GM23338 (cell line): ENCODE results near the gene NTPCR.

Experiments
- CREB1 ChIP-seq: fragments of 250-450 bp; sonication (Bioruptor Pico); IDR thresholded peaks from 2 replicates; pipeline ENCODE4 v1.5.0; 2020; ENCODE audit warnings: low read depth, mild to moderate bottlenecking, moderate library complexity
- CTCF ChIP-seq, 2 experiments: fragments of 200-600 bp in 1 of 2; sonication (generic) in 1 of 2; conservative IDR thresholded peaks; 2 replicates each; pipeline versions ENCODE4 v1.5.1 to v1.6.1; 2016 to 2017; ENCODE audit warnings: antibody characterized with exemption in 2 of 2, low read depth in 2 of 2, mild to moderate bottlenecking in 2 of 2, moderate library complexity in 1 of 2
- ETS1 ChIP-seq: IDR thresholded peaks from 2 replicates; pipeline ENCODE4 v1.6.1; 2016; ENCODE audit warnings: antibody characterized with exemption
- EZH2 ChIP-seq: fragments of 200-600 bp; sonication (generic); IDR thresholded peaks from one replicate; pipeline ENCODE4 v1.8.0; 2017; ENCODE audit warnings: antibody characterized with exemption, mild to moderate bottlenecking, low read depth; ENCODE audit not compliant: unreplicated experiment
- EZH2phosphoT487 ChIP-seq: fragments of 200-600 bp; sonication (generic); IDR thresholded peaks from one replicate; pipeline ENCODE4 v1.8.1; 2018; ENCODE audit warnings: antibody characterized with exemption; ENCODE audit not compliant: unreplicated experiment
- JUNB ChIP-seq: IDR thresholded peaks from one replicate; pipeline ENCODE4 v1.6.1; 2016; ENCODE audit warnings: antibody characterized with exemption; ENCODE audit not compliant: unreplicated experiment
- NANOG ChIP-seq: IDR thresholded peaks from 2 replicates; pipeline ENCODE4 v1.6.1; 2016; ENCODE audit warnings: antibody characterized with exemption, borderline replicate concordance
- POLR2AphosphoS5 ChIP-seq: IDR thresholded peaks from 2 replicates; pipeline ENCODE4 v1.6.1; 2016; ENCODE audit warnings: antibody characterized with exemption, low read depth
- REST ChIP-seq: IDR thresholded peaks from one replicate; pipeline ENCODE4 v1.6.1; 2018; ENCODE audit warnings: antibody characterized with exemption; ENCODE audit not compliant: unreplicated experiment
- STAT1 ChIP-seq: IDR thresholded peaks from one replicate; pipeline ENCODE4 v1.6.1; 2016; ENCODE audit warnings: antibody characterized with exemption; ENCODE audit not compliant: unreplicated experiment
- ZNF114 ChIP-seq: fragments of 250-450 bp; sonication (Bioruptor Pico); IDR thresholded peaks from 2 replicates; pipeline ENCODE4 v1.5.0; 2020; ENCODE audit warnings: mild to moderate bottlenecking, moderate library complexity
- ZNF331 ChIP-seq: fragments of 250-450 bp; sonication (Bioruptor Pico); IDR thresholded peaks from 2 replicates; pipeline ENCODE4 v1.5.0; 2020; ENCODE audit warnings: low read depth, mild to moderate bottlenecking, moderate library complexity

- TF ChIP-seq CTCF (conservative IDR thresholded peaks at IDR 0.05; ENCODE audit: low read depth in 2 of 2) (no peak), POLR2AphosphoS5 (no peak), CREB1 (no peak), JUNB (no peak), REST (no peak), EZH2phosphoT487 (no peak), EZH2 (no peak), NANOG (no peak), ZNF114 (CRISPR knock-in tag) (no peak), ETS1 (no peak), STAT1 (no peak), ZNF331 (CRISPR knock-in tag) (no peak)
Measured at GRCh38 chr1:232969799-232970198, 19.4 kb downstream of the NTPCR start.
